Panc1 (cell line): Measurements from ENCODE around the gene BCAS3. TPM values are rescaled to one million over a fixed set of nuclear protein-coding genes. Genes with fewer than 3 reads are reported as not detected.

Experiments
- ATAC-seq: fragments of 200-7000 bp; cut with Tn5 transposase; 2 replicates; pipeline ENCODE4 v1.9.1; 2020; ENCODE audit warnings: mild to moderate bottlenecking, moderate library complexity
- BruUV-seq: library from RNA; stranded (reverse); fragments of 400-500 nt; replicated peaks from 2 replicates; lab custom pipeline; 2021; lab: Mats Ljungman, UMichigan
- CTCF ChIA-PET: fragments of 300-600 bp; sonication (Branson Sonifier 250); formaldehyde crosslinking; loops from one replicate; lab custom pipeline; 2022; ENCODE audit warnings: antibody characterized with exemption; lab: Charles Lee
- POLR2A ChIA-PET: fragments of 300-600 bp; sonication (Branson Sonifier 250); formaldehyde crosslinking; loops from one replicate; lab custom pipeline; 2022; ENCODE audit warnings: antibody characterized with exemption; lab: Charles Lee
- DNase-seq: peaks from one replicate; pipeline ENCODE4 v3.0.0-alpha.2; 2010; ENCODE audit warnings: low read depth, low spot score
- H3K27ac ChIP-seq: 2 replicates; pipeline ENCODE4 v1.5.1; 2011; ENCODE audit warnings: mild to moderate bottlenecking, low read length, inconsistent platforms
- H3K27me3 ChIP-seq: fragments of 200-500 bp; sonication (Bioruptor generic); 2 replicates; pipeline ENCODE4 v1.6.0; 2014; ENCODE audit warnings: low read length, inconsistent platforms; ENCODE audit not compliant: control insufficient read depth, insufficient read depth
- H3K36me3 ChIP-seq: fragments of 200-500 bp; sonication (Bioruptor generic); 2 replicates; pipeline ENCODE4 v1.5.1; 2014; ENCODE audit warnings: inconsistent platforms, mild to moderate bottlenecking, low read length, moderate library complexity; ENCODE audit not compliant: control insufficient read depth, insufficient read depth
- H3K4me1 ChIP-seq: 2 replicates; pipeline ENCODE4 v1.5.1; 2011; ENCODE audit warnings: inconsistent platforms, mild to moderate bottlenecking, low read length, moderate library complexity; ENCODE audit not compliant: control insufficient read depth, insufficient read depth
- H3K4me3 ChIP-seq, 2 experiments: 2 replicates each; pipeline ENCODE4 v1.5.1; 2011 to 2012; ENCODE audit warnings: low read depth in 2 of 2, low read length in 2 of 2, mild to moderate bottlenecking in 2 of 2, inconsistent platforms in 1 of 2, moderate library complexity in 1 of 2
- H3K9me3 ChIP-seq: fragments of 200-500 bp; sonication (Bioruptor generic); 2 replicates; pipeline ENCODE4 v1.5.1; 2014; ENCODE audit warnings: low read depth, mild to moderate bottlenecking, inconsistent platforms, low read length, moderate library complexity; ENCODE audit not compliant: control insufficient read depth, insufficient read depth
- POLR2AphosphoS5 ChIP-seq: IDR thresholded peaks from 2 replicates; pipeline ENCODE4 v1.6.1; 2012; ENCODE audit warnings: mild to moderate bottlenecking, low read depth, low read length, moderate library complexity
- SIN3A ChIP-seq: IDR thresholded peaks from 2 replicates; pipeline ENCODE4 v1.6.1; 2012; ENCODE audit warnings: low read depth, mild to moderate bottlenecking, low read length, moderate library complexity, borderline replicate concordance; ENCODE audit not compliant: insufficient read depth
- TCF7L2 ChIP-seq: IDR thresholded peaks from 2 replicates; pipeline ENCODE4 v1.6.1; 2011; ENCODE audit warnings: mild to moderate bottlenecking, low read depth, low read length, inconsistent platforms
- in situ Hi-C: cut with HindIII; loops from 2 replicates; pipeline ENCODE4 v1.10.0; 2016; ENCODE audit warnings: low sequenced_read_pairs, low pct_unique_long_range_greater_than_20kb
- intact Hi-C: fragments of 100-400 bp; cut with micrococcal nuclease; formaldehyde crosslinking; loops from one replicate; pipeline ENCODE4 v1.10.0; 2022; ENCODE audit not compliant: unreplicated experiment
- total RNA-seq: library from RNA; stranded (reverse); gene quantifications from one replicate; pipeline ENCODE4 v1.2.1, GENCODE V29; 2021; ENCODE audit not compliant: unreplicated experiment
- TF ChIP-seq, protein P1 (sequence below), 2 experiments: IDR thresholded peaks; 2 replicates each; pipeline ENCODE4 v1.6.1; 2011 to 2012; ENCODE audit warnings: low read depth in 2 of 2, control low read depth in 1 of 2, low read length in 1 of 2, mild to moderate bottlenecking in 1 of 2, moderate library complexity in 1 of 2; ENCODE audit not compliant: insufficient read depth in 1 of 2
- TF ChIP-seq, protein P2 (sequence below): fragments of 450-650 bp; IDR thresholded peaks from 2 replicates; pipeline ENCODE4 v1.5.1; 2017; ENCODE audit warnings: mild to moderate bottlenecking

BCAS3 gene
- total RNA-seq, 1 experiment from 2014 or later, result 9.3 TPM

DNA sequence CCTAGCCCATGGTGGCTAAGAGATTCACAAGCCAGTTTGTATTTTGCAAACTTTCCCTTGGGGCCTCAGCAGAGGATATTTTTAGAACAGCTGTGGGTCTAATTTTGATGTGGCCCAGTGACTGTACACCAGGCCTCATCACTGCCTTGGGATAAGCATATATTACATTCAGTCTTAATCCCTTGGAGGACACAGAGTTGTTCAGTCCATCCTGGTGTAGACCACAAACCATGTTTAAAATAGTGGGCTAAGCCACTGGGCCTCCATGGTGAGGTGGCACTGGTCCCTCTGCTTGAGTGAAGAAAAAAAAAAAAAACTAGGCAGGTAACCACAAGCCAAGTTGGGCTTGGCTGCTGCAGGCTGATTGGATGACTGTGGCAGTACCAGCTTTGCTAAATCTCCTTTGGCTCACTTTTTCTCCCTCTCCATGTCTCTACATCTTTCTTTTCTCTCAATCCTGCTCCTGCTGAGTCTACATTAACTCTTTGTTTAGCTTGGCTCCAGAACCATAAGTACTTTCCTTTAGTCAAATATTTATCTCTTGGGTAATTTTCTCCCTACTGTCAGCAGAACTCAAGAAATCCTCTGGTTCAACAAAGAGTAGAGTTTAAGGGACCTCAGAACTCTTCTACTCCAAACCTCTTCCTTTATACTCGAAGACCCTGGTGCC lies 602.0 kb downstream of the BCAS3 start:
- TF ChIP-seq, protein P1, sequence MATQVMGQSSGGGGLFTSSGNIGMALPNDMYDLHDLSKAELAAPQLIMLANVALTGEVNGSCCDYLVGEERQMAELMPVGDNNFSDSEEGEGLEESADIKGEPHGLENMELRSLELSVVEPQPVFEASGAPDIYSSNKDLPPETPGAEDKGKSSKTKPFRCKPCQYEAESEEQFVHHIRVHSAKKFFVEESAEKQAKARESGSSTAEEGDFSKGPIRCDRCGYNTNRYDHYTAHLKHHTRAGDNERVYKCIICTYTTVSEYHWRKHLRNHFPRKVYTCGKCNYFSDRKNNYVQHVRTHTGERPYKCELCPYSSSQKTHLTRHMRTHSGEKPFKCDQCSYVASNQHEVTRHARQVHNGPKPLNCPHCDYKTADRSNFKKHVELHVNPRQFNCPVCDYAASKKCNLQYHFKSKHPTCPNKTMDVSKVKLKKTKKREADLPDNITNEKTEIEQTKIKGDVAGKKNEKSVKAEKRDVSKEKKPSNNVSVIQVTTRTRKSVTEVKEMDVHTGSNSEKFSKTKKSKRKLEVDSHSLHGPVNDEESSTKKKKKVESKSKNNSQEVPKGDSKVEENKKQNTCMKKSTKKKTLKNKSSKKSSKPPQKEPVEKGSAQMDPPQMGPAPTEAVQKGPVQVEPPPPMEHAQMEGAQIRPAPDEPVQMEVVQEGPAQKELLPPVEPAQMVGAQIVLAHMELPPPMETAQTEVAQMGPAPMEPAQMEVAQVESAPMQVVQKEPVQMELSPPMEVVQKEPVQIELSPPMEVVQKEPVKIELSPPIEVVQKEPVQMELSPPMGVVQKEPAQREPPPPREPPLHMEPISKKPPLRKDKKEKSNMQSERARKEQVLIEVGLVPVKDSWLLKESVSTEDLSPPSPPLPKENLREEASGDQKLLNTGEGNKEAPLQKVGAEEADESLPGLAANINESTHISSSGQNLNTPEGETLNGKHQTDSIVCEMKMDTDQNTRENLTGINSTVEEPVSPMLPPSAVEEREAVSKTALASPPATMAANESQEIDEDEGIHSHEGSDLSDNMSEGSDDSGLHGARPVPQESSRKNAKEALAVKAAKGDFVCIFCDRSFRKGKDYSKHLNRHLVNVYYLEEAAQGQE (IDR thresholded peaks at IDR 0.05; ENCODE audit: insufficient read depth in 1 of 2, low read depth in 2 of 2, low read length in 1 of 2), result no peak
- TF ChIP-seq SIN3A (no peak), POLR2AphosphoS5 (no peak), TCF7L2 (no peak)
- TF ChIP-seq, protein P2, sequence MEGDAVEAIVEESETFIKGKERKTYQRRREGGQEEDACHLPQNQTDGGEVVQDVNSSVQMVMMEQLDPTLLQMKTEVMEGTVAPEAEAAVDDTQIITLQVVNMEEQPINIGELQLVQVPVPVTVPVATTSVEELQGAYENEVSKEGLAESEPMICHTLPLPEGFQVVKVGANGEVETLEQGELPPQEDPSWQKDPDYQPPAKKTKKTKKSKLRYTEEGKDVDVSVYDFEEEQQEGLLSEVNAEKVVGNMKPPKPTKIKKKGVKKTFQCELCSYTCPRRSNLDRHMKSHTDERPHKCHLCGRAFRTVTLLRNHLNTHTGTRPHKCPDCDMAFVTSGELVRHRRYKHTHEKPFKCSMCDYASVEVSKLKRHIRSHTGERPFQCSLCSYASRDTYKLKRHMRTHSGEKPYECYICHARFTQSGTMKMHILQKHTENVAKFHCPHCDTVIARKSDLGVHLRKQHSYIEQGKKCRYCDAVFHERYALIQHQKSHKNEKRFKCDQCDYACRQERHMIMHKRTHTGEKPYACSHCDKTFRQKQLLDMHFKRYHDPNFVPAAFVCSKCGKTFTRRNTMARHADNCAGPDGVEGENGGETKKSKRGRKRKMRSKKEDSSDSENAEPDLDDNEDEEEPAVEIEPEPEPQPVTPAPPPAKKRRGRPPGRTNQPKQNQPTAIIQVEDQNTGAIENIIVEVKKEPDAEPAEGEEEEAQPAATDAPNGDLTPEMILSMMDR, result no peak
- H3K4me3 ChIP-seq, result no peak overlapping the region
- H3K36me3 ChIP-seq, result no peaks in the 10 kb centered on the region
- ChIA-PET CTCF (interaction anchor here (0.5 to 0.7 kb wide), 2 partner anchors 9 to 307 kb away, joined by 6 to 7 read pairs; no protein-coding TSS in a partner anchor), POLR2A (no interaction called here)
- H3K4me1 ChIP-seq, result peaks cover under 1% of the 10 kb centered on the region; the same call in 1 of the 2 replicates
- DNase-seq (no peak), ATAC-seq (no peak)
- in situ Hi-C loops, result no loop called here
- no peaks in the 10 kb centered on the region for H3K27me3 ChIP-seq
- BruUV-seq, result no TSS peak
- intact Hi-C loops, result no loop called here
- H3K9me3 ChIP-seq, result no peaks in the 10 kb centered on the region
- no peak overlapping the region for H3K27ac ChIP-seq

DNA sequence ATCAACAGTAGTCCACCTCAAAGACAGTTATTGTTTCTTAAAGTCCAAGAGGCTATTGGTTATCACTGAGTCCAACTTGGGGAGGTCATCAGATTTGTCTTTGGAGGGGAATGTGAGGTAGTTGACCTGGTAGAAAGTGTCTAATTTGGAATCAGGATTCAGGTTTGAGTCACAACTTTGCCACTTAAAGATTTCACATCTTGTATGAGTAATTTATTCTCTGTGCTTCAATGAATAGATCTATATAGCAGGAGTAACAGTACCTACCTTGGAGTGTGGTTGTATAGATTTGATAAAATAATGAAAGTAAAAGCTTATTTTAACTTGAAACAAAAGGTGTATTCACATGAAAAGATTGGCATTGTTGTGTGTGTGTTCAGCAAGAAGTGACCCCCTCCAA lies 602.7 kb downstream of the BCAS3 start:
- ATAC-seq, result no peak

DNA sequence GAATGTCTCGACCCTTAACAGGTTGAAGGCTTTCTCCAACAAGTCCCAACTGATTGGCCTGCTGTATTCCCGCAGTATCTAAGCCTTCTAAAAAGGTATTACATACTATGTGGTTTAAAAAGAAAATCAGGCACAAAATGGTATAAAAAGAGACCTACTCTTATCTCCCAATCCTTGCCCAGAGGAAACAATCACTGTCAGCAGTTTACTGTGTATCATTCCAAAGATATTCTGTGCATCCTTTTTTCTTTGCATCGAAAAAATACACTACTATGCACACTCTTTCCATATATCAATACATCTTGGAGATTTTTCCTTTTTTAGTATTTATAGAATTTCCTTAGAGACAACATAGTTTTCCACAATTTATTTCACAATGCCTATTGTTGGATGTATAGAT lies 603.2 kb downstream of the BCAS3 start:
- CTCF ChIA-PET, result no interaction called here
- in situ Hi-C loops, result no loop called here

More for the DNA sequence above, 602.7 kb downstream of the BCAS3 start:
- Histone ChIP-seq H3K27me3 (no peaks in the 10 kb centered on the region), H3K4me1 (peaks cover 6% of the 10 kb centered on the region; the same call in 1 of the 2 replicates), H3K36me3 (no peaks in the 10 kb centered on the region), H3K4me3 (no peak overlapping the region), H3K9me3 (no peaks in the 10 kb centered on the region), H3K27ac (no peak overlapping the region)
- no peak for TF ChIP-seq TCF7L2
- DNase-seq, result no peak
- in situ Hi-C loops (no loop called here), intact Hi-C loops (no loop called here)
- ChIA-PET CTCF (interaction anchor here (0.7 kb wide), 1 partner anchor 308 kb away, joined by 6 read pairs; no protein-coding TSS in a partner anchor), POLR2A (no interaction called here)
- no TSS peak for BruUV-seq

More for the DNA sequence above, 603.2 kb downstream of the BCAS3 start:
- no peak for ATAC-seq
- Histone ChIP-seq H3K9me3 (no peaks in the 10 kb centered on the region), H3K4me3 (no peak overlapping the region), H3K4me1 (peaks cover 9% of the 10 kb centered on the region), H3K36me3 (no peaks in the 10 kb centered on the region), H3K27ac (no peak overlapping the region), H3K27me3 (no peaks in the 10 kb centered on the region)
- no TSS peak for BruUV-seq
- intact Hi-C loops, result no loop called here
- TF ChIP-seq, protein P1 (IDR thresholded peaks at IDR 0.05; ENCODE audit: insufficient read depth in 1 of 2, low read depth in 2 of 2, low read length in 1 of 2), result no peak
- DNase-seq, result no peak
- POLR2A ChIA-PET, result no interaction called here
